GM18526 (cell line): ENCODE measurements around the gene NCBP3.

ENCODE experiments used
- POLR2A ChIP-seq: IDR thresholded peaks from 3 replicates; pipeline ENCODE4 v1.6.1; 2011; ENCODE audit not compliant: insufficient read length; ENCODE audit errors: extremely low read depth

Gene NCBP3

GRCh38 chr17:3836551-3836950 is 9.5 kb downstream of the NCBP3 start:
- no peak for TF ChIP-seq POLR2A

DNA sequence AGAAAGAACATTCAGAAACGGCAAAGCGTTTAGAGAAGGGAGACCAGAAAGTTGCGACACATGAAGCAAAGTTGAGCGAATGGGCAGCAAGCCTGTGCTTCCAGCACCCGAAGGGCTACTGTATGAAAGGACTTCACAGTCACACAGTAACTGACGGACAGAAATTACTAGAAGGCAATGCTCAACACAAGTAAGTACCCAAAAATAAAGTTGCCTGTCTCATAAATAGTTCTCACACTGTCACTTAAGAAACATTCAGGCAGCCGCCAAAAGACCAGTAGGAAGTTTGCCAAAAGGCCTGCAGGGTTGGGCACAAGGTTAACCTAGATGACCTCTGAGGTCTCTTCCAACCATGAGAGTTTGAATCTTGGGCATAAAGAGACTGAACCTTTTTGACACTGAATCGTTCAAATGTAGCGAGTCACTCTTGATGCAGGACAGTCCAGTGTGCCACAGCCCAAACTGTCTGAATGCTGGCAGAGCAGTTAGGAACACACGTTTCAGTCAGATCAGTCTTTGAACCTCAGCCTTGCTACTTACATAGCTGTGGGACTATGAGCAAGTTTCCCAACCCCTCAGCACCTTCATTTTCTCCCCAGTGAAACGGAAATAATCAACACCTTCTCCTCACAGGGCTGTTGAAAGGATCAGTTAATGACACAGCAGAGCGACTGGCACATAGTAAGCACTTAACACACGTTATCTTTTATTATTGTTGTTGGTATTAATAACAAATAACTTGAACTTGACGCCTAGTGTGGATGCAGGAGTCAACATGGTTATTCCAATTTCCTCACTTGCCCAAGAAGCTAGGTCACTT is 10.4 kb downstream of the NCBP3 start:
- no peak for TF ChIP-seq POLR2A

DNA sequence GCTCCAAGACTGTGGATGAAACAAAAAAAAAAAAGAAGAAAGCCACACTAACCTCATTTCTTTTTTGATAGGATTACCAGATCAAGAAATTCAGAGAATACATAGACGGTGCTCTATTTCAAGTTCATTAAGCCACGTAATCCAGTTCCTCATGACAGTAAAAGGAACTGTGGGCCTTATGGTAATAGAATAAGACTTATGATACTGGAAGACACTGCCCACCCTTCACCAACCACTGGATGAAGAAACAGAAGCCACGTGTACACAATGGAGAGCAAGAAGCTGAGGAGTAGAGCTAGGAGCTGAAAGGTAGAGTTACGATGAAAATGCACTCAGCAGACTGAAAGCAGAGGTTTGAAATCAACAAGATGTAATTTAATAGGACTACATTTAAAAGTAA is 11.2 kb downstream of the NCBP3 start:
- no peak for TF ChIP-seq POLR2A

DNA sequence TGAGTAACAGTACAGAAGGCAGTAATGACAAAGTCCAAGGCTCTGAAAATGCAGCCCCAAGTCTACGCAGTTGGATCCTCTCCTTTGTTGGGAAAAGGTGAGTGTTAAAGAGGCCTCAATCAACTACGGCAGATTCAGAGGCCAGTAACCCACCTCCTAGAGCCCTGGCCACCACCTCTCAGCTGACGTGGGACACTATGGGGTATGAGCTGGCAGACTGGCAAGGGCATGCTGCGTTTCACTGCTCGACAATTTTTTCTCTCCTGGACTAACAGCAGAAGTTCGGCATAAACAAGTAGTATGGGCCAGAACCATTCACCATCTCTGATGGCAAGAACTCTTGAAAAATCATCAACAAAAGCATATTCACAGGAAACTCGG is 17.2 kb downstream of the NCBP3 start:
- TF ChIP-seq POLR2A = no peak

- no peak for TF ChIP-seq POLR2A
Measured at GRCh38 chr17:3828151-3828851, 17.7 kb downstream of the NCBP3 start.

DNA sequence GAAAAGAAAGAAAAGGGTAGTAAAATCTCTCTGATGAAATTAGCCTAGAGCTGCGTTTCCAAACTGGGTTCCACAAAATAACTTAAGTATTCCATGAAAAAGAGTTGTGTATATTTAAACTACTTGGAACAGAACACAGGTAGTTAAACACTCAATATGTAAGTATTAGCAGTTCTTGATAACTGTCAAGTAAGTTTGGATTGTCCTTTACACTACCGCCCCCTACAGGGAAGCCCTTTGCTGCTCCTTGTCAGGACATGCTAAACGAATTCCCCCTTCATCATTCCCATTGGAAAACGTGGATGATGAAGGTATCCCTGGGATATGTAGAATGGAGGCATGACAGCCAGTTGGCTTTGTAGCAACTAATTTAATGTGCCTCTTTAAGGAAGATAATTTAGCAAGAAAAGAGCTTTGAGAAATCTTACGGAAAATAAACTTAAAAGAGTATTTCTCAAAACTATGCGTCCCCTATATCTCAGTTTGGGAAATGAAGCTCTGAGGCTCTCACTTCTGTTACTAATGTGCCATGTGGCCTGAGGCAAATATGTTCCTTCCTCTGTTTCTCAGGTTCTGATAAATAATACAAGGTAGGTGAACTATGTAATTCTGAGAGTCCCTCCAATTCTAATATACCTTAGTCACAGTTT is 18.8 kb downstream of the NCBP3 start:
- no peak for TF ChIP-seq POLR2A

DNA sequence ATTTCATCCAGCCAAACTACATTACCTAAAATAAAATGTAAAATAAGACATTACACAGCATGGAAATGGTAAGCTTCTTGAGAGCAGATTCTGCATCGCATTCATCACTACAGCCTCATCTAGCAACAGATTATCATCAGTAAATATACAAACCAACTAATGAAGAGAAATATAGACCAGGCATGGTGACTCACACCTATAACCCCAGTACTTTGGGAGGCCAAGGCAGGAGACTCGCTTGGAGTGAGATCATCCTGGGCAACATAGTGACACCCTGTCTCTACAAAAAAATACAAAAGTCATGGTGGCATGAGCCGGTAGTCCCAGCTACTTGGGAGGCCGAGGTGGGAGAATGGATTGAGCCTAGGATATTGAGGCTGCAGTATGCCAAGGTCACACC is 19.9 kb downstream of the NCBP3 start:
- no peak for TF ChIP-seq POLR2A

DNA sequence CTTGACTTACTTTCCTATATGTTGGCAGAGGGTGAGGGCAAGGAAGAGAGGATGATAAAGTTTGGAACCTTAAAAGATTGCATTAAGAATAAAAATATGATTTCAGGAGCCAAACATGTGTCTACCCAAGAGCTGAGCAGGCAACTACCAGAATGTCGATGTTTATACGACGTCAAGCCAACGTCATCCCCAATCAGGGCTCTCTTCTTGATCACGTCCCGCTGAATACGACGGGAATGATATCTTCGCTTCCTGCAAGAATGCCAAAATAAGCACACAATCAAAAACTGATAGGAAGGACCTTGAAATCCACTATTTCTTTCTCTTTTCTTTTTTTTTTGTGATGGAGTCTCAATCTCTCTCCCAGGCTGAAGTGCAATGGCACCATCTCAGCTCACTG is 24.9 kb downstream of the NCBP3 start:
- TF ChIP-seq POLR2A = no peak

DNA sequence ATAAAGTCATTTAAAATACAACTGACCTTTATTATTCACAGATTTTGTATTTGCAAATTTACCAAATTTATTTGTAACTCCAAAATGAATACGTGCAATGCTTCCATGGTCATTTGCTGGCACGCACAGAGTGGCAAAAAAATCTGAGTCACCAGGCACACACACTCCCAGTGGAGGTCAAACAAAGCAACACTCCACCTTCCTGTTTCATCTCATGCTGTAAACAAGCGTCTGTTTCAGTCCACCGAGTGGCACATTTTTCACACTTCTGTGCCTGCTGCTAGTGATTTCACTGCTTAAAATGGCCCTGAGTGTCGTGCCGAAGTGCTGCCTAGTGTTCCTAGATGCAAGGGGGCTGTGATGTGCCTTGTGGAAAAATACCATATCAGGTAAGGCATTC is 27.3 kb downstream of the NCBP3 start:
- no peak for TF ChIP-seq POLR2A

- TF ChIP-seq POLR2A = no peak
Measured at GRCh38 chr17:3817851-3818605, 28.0 kb downstream of the NCBP3 start.

GRCh38 chr17:3815925-3816324 is 30.1 kb downstream of the NCBP3 start:
- TF ChIP-seq POLR2A = no peak

- no peak for TF ChIP-seq POLR2A
Measured at GRCh38 chr17:3815122-3815521, 30.9 kb downstream of the NCBP3 start.

DNA sequence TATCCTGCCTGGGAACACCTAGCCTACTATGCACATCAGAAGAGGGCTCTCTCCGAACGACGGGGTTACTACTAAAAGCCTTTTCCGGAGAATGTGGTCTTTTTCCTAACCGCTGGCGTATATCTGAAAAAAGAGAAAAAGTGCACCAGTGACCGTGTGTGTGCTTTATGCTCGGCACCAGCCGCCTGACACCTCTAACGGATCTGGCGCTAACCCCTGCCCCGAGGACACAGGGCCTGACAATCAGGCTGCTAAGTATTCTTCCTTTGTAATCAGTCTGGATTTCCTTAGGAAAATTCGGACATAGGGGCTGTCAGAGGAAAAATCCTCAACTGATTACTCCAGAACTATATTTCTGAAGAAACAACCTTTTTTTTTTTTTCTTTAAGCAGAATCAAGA is 31.7 kb downstream of the NCBP3 start:
- TF ChIP-seq POLR2A = no peak

DNA sequence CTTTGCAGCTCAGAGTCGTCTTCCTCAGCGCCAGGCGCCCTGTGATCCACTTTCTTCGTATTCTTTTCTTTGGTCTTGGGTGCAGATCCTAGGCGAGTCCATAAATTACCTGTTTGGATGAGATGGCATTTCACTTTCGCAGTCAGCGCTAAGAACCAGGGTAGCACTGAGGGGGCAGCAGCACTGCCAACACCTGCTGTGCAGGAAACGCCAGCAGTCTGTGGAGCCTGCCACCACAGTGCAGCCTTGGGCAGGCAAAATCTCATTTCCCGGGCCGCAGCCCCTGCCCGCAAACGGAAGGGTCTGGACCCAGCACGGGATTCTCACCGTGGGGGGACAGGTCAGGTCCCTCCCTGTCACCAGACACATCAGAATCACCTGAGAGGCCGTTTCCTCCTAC is 32.9 kb downstream of the NCBP3 start:
- no peak for TF ChIP-seq POLR2A

DNA sequence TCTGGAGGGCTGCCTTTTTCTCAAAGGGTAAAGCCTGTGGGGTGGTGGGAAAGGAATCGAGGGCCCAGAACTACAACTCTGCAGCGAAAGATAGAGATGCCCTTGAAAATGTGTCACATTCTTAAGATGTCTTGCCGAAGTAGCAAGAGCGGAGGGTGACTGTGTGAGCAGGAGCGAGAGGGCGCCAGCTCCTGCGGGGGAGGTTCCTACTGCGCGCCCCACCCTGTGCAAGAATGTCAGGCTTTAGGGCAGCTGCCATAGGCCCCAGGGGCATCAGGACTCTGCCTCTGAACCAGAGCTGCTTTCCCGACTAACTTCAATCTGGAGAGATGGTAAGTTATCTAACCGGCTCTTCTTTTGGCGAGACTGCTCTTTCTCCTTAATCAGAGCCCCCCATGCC is 33.3 kb downstream of the NCBP3 start:
- TF ChIP-seq POLR2A = no peak
